Mesothelial cell of epicardium (in vitro differentiated cells): Measurements from ENCODE around the gene GPR139. TPM values are rescaled to one million over a fixed set of nuclear protein-coding genes. Genes with fewer than 3 reads are reported as not detected.

Experiments
- DNase-seq, 2 experiments: peaks; one replicate each; pipeline ENCODE4 v3.0.0; 2021; ENCODE audit warnings: low spot score in 2 of 2; ENCODE audit not compliant: unreplicated experiment in 2 of 2
- H3K27ac Mint-ChIP-seq: 2 replicates; pipeline ENCODE4 v1.8.0; 2021; ENCODE audit warnings: mixed read lengths
- H3K27me3 Mint-ChIP-seq: 2 replicates; pipeline ENCODE4 v1.8.0; 2021; ENCODE audit warnings: low read depth, mixed read lengths
- H3K36me3 Mint-ChIP-seq: 2 replicates; pipeline ENCODE4 v1.8.0; 2021; ENCODE audit warnings: mixed read lengths
- H3K4me1 Mint-ChIP-seq: 2 replicates; pipeline ENCODE4 v1.8.0; 2021; ENCODE audit warnings: mixed read lengths
- H3K4me3 Mint-ChIP-seq: 2 replicates; pipeline ENCODE4 v1.8.0; 2021; ENCODE audit warnings: mild to moderate bottlenecking, moderate library complexity, mixed read lengths
- H3K9me3 Mint-ChIP-seq: 2 replicates; pipeline ENCODE4 v1.8.0; 2021; ENCODE audit warnings: mixed read lengths
- total RNA-seq: library from RNA; stranded (reverse); gene quantifications from 3 replicates; pipeline ENCODE4 v1.2.1, GENCODE V29; 2021
- TF ChIP-seq, protein P1 (sequence below): fragments of 200-600 bp; sonication (generic); IDR thresholded peaks from one replicate; pipeline ENCODE4 v1.5.0; 2021; ENCODE audit warnings: antibody characterized with exemption; ENCODE audit not compliant: unreplicated experiment

GPR139 gene
- total RNA-seq, 1 donor from 2014 or later = not detected

DNA sequence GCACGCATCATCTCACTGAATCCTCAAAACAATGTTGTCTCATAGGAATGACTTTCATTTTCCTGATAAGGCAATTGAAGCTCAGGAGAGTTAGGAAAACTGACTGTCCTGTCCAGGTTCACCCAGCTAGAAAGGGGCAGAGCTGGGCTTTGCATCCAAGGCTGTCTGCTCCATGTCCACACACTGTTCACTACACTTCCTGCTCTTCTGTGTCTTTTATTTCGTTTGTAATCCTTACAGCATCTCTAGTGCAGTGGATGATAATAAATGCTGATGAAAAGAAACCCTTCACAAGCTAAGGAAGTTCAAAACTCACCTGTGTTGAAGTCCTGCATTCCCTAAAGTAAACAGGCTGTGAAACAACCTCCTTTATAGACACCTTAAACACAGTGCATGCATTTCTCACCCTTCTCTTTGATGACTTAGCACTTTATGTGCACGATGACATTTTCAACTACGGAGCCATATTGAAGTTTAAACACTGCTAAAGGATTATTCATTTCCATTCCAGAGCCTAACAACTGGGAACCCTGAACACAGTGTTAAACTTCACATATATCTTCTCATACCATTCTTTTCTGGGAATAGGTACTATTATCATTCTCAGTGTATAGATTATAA, 31.0 kb upstream of the GPR139 start:
- Mint-ChIP-seq H3K4me1 (no peaks in the 10 kb centered on the region), H3K4me3 (no peak overlapping the region), H3K27me3 (peaks cover 20% of the 10 kb centered on the region), H3K36me3 (no peaks in the 10 kb centered on the region), H3K9me3 (no peaks in the 10 kb centered on the region), H3K27ac (no peak overlapping the region)
- TF ChIP-seq, protein P1, sequence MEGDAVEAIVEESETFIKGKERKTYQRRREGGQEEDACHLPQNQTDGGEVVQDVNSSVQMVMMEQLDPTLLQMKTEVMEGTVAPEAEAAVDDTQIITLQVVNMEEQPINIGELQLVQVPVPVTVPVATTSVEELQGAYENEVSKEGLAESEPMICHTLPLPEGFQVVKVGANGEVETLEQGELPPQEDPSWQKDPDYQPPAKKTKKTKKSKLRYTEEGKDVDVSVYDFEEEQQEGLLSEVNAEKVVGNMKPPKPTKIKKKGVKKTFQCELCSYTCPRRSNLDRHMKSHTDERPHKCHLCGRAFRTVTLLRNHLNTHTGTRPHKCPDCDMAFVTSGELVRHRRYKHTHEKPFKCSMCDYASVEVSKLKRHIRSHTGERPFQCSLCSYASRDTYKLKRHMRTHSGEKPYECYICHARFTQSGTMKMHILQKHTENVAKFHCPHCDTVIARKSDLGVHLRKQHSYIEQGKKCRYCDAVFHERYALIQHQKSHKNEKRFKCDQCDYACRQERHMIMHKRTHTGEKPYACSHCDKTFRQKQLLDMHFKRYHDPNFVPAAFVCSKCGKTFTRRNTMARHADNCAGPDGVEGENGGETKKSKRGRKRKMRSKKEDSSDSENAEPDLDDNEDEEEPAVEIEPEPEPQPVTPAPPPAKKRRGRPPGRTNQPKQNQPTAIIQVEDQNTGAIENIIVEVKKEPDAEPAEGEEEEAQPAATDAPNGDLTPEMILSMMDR = no peak
- DNase-seq = no peak

DNA sequence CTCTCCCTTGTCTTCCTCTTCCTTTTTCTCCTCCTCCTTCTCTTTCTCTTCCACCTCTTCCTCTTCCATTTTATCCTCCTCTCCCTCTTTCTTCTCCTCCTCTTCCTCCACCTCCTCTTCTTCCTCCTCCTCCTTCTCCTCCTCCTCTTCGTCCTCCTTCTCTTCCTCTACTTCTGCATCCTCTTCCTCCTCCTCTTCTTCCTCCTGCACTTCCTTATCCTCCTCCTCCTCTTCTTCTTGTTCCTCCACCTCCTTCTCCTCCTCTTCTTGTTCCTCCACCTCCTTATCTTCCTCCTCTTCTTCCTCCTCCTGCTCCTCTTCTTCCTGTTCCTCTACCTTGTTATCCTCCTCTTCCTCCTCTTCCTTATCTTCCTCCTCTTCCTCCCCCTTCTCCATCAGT, 28.8 kb upstream of the GPR139 start:
- Mint-ChIP-seq H3K27ac (no peak overlapping the region), H3K4me1 (no peaks in the 10 kb centered on the region), H3K36me3 (no peaks in the 10 kb centered on the region), H3K9me3 (no peaks in the 10 kb centered on the region), H3K4me3 (no peak overlapping the region), H3K27me3 (peaks cover 20% of the 10 kb centered on the region)
- TF ChIP-seq, protein P1 = no peak
- no peak for DNase-seq

DNA sequence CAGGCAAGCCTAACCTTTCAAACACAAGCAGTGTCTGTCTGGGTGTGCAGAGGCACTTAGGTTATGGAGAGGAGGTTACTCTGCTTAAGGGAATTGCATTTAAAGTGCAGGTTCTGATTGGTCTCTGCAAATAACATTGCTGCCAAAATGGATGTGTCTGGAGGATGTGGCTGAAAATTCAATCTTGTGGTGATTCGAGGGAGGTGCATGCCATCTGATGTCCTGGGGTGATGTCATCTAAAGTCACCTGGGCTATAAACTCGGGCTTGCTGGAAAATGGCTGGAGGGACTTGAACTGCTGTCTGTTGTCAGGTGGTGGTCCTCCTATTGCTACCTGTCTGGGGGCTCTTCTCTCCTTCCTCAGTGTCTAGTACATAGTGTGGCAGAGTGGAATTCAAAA, 28.3 kb upstream of the GPR139 start:
- H3K9me3 Mint-ChIP-seq = no peaks in the 10 kb centered on the region
- H3K36me3 Mint-ChIP-seq = no peaks in the 10 kb centered on the region

DNA sequence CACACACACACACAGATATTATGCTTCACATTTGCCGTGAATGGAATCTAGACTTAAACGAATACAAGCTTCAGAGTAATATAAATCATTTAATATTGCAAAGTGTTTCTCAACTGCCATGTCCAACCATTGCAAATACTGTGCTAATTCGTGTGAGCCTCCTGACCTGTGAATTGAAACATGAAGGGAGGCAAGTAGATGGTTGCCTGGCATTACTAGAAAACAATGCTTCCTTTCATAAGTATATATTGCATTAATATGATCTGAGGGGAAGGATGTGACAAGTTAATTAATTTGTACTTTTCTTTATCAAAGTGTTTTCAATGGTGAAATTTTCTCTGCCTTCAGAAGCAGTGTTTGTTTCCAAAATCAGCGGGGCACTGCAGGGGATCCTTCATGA, 25.7 kb upstream of the GPR139 start:
- Mint-ChIP-seq H3K36me3 (no peaks in the 10 kb centered on the region), H3K27me3 (peaks cover 25% of the 10 kb centered on the region), H3K9me3 (no peaks in the 10 kb centered on the region), H3K4me3 (no peak overlapping the region), H3K27ac (no peak overlapping the region), H3K4me1 (no peaks in the 10 kb centered on the region)
- no peak for DNase-seq
- TF ChIP-seq, protein P1 = no peak

More for the DNA sequence above, 28.3 kb upstream of the GPR139 start:
- H3K27me3 Mint-ChIP-seq = peaks cover 20% of the 10 kb centered on the region
- TF ChIP-seq, protein P1 = no peak
- no peaks in the 10 kb centered on the region for H3K4me1 Mint-ChIP-seq
- H3K4me3 Mint-ChIP-seq = no peak overlapping the region
- no peak overlapping the region for H3K27ac Mint-ChIP-seq
- no peak for DNase-seq

DNA sequence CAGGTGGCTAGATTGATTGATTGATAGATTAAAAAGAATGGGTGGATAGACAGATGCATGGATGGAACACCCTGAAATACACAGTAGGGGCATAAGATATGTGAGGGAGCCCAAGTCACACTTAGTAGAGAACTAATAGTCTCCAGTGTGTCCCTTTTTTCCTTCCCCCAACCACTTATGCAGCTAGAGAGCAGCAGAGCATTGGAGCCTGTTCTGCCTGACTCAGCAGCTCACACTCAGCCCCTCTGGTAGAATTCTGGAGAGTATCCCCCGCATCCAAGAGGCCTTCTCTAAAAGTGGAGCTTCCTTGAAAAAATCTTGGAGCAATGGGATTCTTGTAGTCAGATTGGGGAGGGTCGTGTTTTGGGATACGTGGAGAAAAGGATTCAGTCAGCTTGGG, 20.5 kb upstream of the GPR139 start:
- Mint-ChIP-seq H3K27me3 (peaks cover 28% of the 10 kb centered on the region), H3K36me3 (no peaks in the 10 kb centered on the region)

More for the DNA sequence above, 20.5 kb upstream of the GPR139 start:
- H3K27ac Mint-ChIP-seq = no peak overlapping the region
- no peaks in the 10 kb centered on the region for H3K4me1 Mint-ChIP-seq
- TF ChIP-seq, protein P1 = no peak
- H3K4me3 Mint-ChIP-seq = no peak overlapping the region
- DNase-seq = no peak
- H3K9me3 Mint-ChIP-seq = no peaks in the 10 kb centered on the region
